Activated CD8-positive, alpha-beta memory T cell treated with anti-CD3 and anti-CD28 coated beads for 4 hours (primary cell): ENCODE measurements around the gene CACTIN.

Experiments
- DNase-seq, 2 donors: peaks; one replicate each; pipeline ENCODE4 v3.0.0-alpha.2; 2020; ENCODE audit warnings: low read depth in 2 of 2

The CACTIN gene

GRCh38 chr19:3646336-3647092 is 19.9 kb upstream of the CACTIN start:
- DNase-seq: no peak

DNA sequence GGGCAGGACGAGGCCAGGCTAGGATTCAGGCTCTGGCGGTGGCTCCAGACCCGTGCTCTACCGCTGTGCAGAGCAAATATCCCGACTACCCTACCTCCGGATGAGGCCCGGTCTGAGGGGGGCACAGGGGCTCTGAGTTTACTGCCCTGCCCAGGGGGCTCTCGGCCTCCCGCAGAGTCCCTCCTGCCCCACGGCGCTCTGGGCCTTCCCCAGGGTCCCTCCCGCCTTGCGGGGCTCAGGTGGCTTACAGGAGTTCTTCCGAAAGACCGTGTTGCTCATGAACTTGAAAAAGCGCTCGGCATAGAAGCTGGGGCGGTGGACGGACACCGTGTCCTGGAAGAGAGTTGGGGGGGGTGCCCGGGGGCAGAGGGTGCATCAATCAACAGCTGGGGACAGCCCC is 19.1 kb upstream of the CACTIN start:
- DNase-seq: no peak

- DNase-seq: no peak
Observed at GRCh38 chr19:3645067-3645396, 18.4 kb upstream of the CACTIN start.

GRCh38 chr19:3644351-3645066 is 17.9 kb upstream of the CACTIN start:
- DNase-seq: no peak

DNA sequence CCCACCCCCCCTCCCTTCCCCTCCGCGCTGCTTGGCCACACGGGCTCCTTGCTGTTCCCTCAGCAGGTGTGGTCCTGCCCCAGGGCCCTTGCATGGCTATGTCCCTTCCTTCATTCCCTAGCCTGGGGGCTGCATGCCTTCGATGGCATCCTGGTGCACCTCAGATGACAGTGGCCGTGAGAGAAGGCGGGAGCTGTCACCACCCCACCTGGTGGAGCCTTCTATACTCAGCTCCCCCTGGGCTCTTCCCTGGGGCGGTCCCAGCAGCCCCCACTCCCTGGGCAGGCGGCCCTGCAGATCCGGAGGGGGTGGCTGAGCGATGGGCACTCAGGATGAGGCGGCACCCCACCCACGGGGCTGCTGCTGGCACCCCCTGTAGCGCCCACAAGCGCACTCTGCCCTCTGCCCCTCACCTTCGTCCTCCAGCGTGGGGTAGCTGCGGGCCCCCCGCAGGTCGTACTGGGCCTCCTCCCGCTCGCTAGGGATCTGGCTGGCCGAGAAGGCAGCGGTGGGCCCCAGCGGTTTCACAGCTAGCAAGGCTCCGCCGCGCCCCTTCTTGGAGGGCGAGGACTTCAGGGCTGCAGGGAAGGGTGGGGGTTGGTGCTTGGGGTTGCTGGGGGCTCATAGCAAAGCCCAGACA is 17.2 kb upstream of the CACTIN start:
- no peak for DNase-seq

- DNase-seq: no peak
Observed at GRCh38 chr19:3642987-3643673, 16.5 kb upstream of the CACTIN start.

- DNase-seq: no peak
Observed at GRCh38 chr19:3642296-3642695, 15.7 kb upstream of the CACTIN start.

GRCh38 chr19:3641515-3642269 is 15.1 kb upstream of the CACTIN start:
- DNase-seq: no peak

- DNase-seq: no peak
Observed at GRCh38 chr19:3639479-3639878, 12.9 kb upstream of the CACTIN start.

- no peak for DNase-seq
Observed at GRCh38 chr19:3638208-3639193, 11.9 kb upstream of the CACTIN start.

DNA sequence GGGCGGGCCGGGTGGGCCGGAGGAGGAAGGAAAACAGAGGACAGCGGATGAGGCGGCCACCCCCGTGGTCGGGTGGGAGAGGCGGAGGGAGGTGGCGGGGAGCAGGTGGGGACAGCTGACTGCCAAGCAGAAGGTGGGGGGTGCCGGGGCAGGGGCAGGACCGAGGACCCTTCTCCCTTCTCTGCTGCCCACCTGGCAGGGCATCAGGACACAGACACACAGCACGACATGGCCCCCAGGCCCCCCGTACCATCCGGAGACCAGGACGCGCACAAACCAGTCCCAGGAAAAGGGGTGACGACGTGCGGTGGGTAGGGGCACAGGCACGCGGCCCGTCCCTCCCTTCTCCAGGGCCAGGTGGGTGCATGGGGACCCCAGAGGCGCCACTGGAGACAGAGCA is 11.0 kb upstream of the CACTIN start:
- DNase-seq: no peak

DNA sequence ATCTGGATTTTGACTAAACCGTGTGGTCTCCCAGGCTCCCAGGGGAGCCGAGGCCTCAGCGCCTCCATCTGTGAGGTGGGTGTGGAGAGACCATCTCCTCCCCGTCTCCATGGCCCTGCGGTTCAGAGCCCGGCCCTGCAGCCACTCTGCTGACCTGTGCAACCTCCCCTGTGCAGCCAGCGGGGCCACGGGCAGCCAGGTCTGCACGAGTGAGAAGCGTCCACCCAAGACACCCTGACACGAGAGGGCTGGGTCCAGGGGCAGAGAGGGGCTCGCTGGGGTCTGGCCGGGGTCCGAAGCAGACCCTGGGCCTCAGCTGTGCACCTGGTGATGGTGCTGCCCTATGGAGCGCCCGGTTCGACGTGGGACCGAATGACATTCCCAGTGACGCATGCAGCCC is 10.4 kb upstream of the CACTIN start:
- no peak for DNase-seq

DNA sequence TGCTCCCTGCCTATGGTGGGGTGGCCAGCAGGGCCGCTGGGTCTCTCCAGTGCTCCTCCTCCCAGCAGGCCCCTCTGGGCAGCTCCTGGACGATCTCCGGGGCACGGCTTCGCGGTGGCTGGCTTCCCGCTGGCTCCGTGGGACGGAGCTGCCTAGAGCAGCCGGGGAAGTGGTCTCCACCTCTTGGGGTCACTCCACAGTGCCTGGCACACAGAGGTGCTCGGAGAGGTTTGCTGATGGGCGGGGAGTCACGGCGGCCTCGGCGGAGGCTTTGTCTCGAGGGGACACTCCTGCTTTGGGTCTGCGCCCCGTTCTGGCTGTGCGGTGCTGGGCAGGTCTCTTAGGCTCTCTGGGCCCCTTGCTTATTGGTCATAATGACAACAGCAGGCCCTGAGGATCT is 9.9 kb upstream of the CACTIN start:
- DNase-seq: no peak

GRCh38 chr19:3634496-3635045 is 8.0 kb upstream of the CACTIN start:
- DNase-seq: no peak

DNA sequence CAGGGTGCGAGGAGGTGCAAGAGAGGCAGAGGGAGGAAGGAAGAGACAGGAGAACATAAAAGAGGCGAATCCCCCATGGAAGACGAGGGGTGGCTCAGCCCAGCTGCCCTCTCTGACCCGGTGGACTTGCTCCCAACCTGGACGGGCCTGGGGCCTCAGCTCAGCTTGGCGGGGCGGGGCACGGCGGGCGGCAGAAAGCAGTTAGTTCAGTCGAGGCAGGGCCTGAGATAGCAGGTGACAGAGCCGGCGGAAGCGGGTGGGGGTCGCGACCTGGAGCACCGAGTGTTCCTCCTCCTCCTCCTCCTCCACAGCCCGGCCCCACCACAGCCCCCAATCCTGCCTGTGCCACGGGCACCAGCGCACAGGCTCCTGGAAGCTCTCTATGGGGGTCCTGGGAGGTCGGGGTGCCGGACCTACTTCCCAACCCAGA is 7.0 kb upstream of the CACTIN start:
- DNase-seq: no peak

DNA sequence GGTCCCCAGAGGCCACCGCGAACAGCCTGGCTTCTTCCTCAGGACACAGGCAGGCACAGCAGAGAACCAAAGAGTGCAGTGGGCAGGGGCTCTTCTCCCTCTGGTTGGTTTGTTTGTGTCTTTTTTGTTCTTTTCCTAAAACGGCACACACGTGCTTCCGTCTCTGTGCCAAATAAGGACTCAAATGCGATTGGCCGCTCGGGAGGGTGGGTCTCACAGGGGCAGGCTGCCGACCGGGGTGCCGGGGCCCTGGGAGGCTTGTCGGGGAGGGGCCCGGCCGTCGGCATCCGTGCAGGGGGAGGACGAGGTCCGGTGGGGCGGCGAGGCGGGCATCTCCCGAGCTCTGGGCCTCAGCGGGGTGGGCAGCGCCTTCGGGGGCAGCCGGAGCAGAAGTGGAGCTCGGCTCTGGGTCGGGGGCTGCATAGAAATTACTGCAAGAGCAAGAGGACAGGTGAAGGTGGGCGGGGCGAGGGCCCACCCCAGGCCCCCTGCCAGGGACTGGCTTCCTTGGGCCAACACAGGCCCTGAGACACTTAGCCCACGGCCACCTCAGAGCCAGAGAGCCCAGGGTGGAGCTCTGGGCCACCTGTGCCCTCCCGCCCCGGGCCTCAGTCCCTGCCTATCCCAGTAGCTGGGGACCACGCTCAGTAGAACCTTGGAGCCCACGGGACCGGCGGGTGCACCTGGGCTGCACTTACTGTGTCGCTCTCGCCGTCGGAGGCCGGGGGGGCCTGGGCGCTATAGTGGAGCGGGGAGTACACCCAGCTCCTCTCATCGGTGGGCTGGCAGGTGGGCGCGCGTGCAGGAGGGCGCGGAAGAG is 6.4 kb upstream of the CACTIN start:
- DNase-seq: no peak

- DNase-seq: no peak
Observed at GRCh38 chr19:3632098-3632497, 5.5 kb upstream of the CACTIN start.

GRCh38 chr19:3631053-3631861 is 4.7 kb upstream of the CACTIN start:
- DNase-seq: no peak
